Measurements from ENCODE around the gene AFF3. TPM values are rescaled to one million over a fixed set of nuclear protein-coding genes. Genes with fewer than 3 reads are reported as not detected.

Gene AFF3
- total RNA-seq, 1 experiment from 2014 or later: 0.22 TPM

GRCh38 chr2:100178864-100179263 lies 36.5 kb upstream of the AFF3 start:
- Histone ChIP-seq H2AFZ (ENCODE audit: low read length) (no peak overlapping the region), H2BK12ac (ENCODE audit: insufficient read length, low read depth, low read length) (no peak overlapping the region), H3K9ac (ENCODE audit: extremely low read depth, insufficient read length, low read length) (no peak overlapping the region), H3K23ac (ENCODE audit: insufficient read length, low read depth, low read length) (no peak overlapping the region), H3K56ac (ENCODE audit: insufficient read length, low read depth, low read length) (no peak overlapping the region), H4K20me1 (ENCODE audit: control insufficient read depth, insufficient read depth, insufficient read length) (no peaks in the 10 kb centered on the region), H3K9me3 (ENCODE audit: control insufficient read depth, low read depth, low read length) (no peaks in the 10 kb centered on the region), H3K27ac (ENCODE audit: insufficient read length, low read depth, low read length) (no peak overlapping the region), H2BK20ac (ENCODE audit: low read depth, low read length, poor library complexity, severe bottlenecking) (no peak overlapping the region), H3K4ac (ENCODE audit: low read depth, low read length) (no peak overlapping the region), H3K79me1 (ENCODE audit: insufficient read depth, low read depth, low read length, poor library complexity, severe bottlenecking) (no peaks in the 10 kb centered on the region), H2BK15ac (ENCODE audit: low read depth, low read length) (no peak overlapping the region), H3K18ac (ENCODE audit: insufficient read length, low read depth, low read length) (no peak overlapping the region), H3T11ph (ENCODE audit: low read length) (no peak overlapping the region), H3K14ac (ENCODE audit: insufficient read depth, low read length) (no peak overlapping the region), H3K4me2 (ENCODE audit: insufficient read depth, insufficient read length, low read length) (no peak overlapping the region), H4K5ac (ENCODE audit: insufficient read length, low read depth, low read length) (no peak overlapping the region), H4K8ac (replicated peaks; ENCODE audit: insufficient read length, low read depth, low read length) (no peak overlapping the region), H4K91ac (ENCODE audit: insufficient read length, low read depth, low read length) (no peak overlapping the region), H2AK5ac (ENCODE audit: insufficient read length, low read length) (no peak overlapping the region), H3K79me2 (ENCODE audit: insufficient read depth, low read length) (no peaks in the 10 kb centered on the region), H3K4me1 (ENCODE audit: insufficient read depth, low read length) (peaks cover 3% of the 10 kb centered on the region; the same call in 1 of the 2 replicates), H2BK120ac (ENCODE audit: low read depth, low read length, poor library complexity, severe bottlenecking) (no peak overlapping the region), H3K27me3 (ENCODE audit: insufficient read depth, low read length) (peaks cover 1% of the 10 kb centered on the region; the same call in 1 of the 2 replicates), H3K23me2 (ENCODE audit: insufficient read length, low read depth, low read length, poor library complexity, severe bottlenecking) (no peaks in the 10 kb centered on the region), H2BK5ac (ENCODE audit: insufficient read length, low read length) (no peak overlapping the region)
- no peaks in the 10 kb centered on the region for H3K36me3 Mint-ChIP-seq (ENCODE audit: insufficient read depth in 1 of 3, low read depth in 3 of 3)
- peaks cover 57% of the 10 kb centered on the region for H3K27me3 Mint-ChIP-seq (ENCODE audit: low read depth)
- H3K4me1 Mint-ChIP-seq: peaks cover 20 to 28% of the 10 kb centered on the region in 2 experiments
- DNase-seq: no peak
- no peak overlapping the region for H3K27ac Mint-ChIP-seq
- H3K4me3 Mint-ChIP-seq: no peak overlapping the region
- H3K9me3 Mint-ChIP-seq: no peaks in the 10 kb centered on the region; a peak in 1 of 5 replicates
- WGBS (ENCODE audit: extremely low coverage, insufficient read length, low lambda C conversion rate): no CpG with 5 or more reads among the region's 3 CpGs
- TF ChIP-seq CTCF (conservative IDR thresholded peaks at IDR 0.05): no peak
